Smooth muscle cell (in vitro differentiated cells): ENCODE data around the gene GLOD5. TPM values are rescaled to one million over a fixed set of nuclear protein-coding genes. Genes with fewer than 3 reads are reported as not detected.
"Not testable (repeated sequence)": the region's sequence is repeated elsewhere in the genome, so short reads cannot be mapped to it uniquely, and the experiment has no call there.

ENCODE experiments used
- DNase-seq: peaks from one replicate; lab custom pipeline; 2025; ENCODE audit not compliant: unreplicated experiment; lab: John Stamatoyannopoulos, UW
- H2AFZ ChIP-seq: fragments of 200-600 bp; sonication (generic); 2 replicates; pipeline ENCODE4 v1.6.0; 2016; ENCODE audit warnings: antibody characterized with exemption, low read depth, mild to moderate bottlenecking
- H3F3A ChIP-seq: fragments of 200-600 bp; sonication (generic); 2 replicates; pipeline ENCODE4 v1.6.0; 2017; ENCODE audit warnings: antibody characterized with exemption, low read depth
- H3K27ac ChIP-seq: fragments of 200-600 bp; sonication (generic); 2 replicates; pipeline ENCODE4 v1.5.1; 2016; ENCODE audit warnings: low read depth, mild to moderate bottlenecking
- H3K27me3 ChIP-seq: fragments of 200-600 bp; sonication (generic); 2 replicates; pipeline ENCODE4 v1.6.1; 2016; ENCODE audit warnings: low read depth, mild to moderate bottlenecking
- H3K36me3 ChIP-seq: fragments of 200-600 bp; sonication (generic); 2 replicates; pipeline ENCODE4 v1.5.1; 2016; ENCODE audit warnings: low read depth
- H3K4me1 ChIP-seq: fragments of 200-600 bp; sonication (generic); 2 replicates; pipeline ENCODE4 v1.5.1; 2016; ENCODE audit warnings: low read depth
- H3K4me2 ChIP-seq: fragments of 200-600 bp; sonication (generic); 2 replicates; pipeline ENCODE4 v1.6.0; 2016; ENCODE audit warnings: mild to moderate bottlenecking
- H3K4me3 ChIP-seq: fragments of 200-600 bp; sonication (generic); 2 replicates; pipeline ENCODE4 v1.5.1; 2016; ENCODE audit warnings: mild to moderate bottlenecking
- H3K79me2 ChIP-seq: fragments of 200-600 bp; sonication (generic); 2 replicates; pipeline ENCODE4 v1.6.0; 2016; ENCODE audit warnings: low read depth, mild to moderate bottlenecking
- H3K9ac ChIP-seq: fragments of 200-600 bp; sonication (generic); 2 replicates; pipeline ENCODE4 v1.6.0; 2016; ENCODE audit warnings: low read depth
- H3K9me3 ChIP-seq: fragments of 200-600 bp; sonication (generic); replicated peaks from 2 replicates; pipeline ENCODE4 v1.5.1; 2016; ENCODE audit warnings: low read depth
- H4K20me1 ChIP-seq: fragments of 200-600 bp; sonication (generic); 2 replicates; pipeline ENCODE4 v1.6.0; 2016; ENCODE audit warnings: low read depth
- WGBS: methylation state at CpG from one replicate; pipeline ENCODE4 v1.1.7; 2016; ENCODE audit warnings: low lambda C conversion rate; 5-methylcytosine and 5-hydroxymethylcytosine counted together
- polyA plus RNA-seq: library from polyadenylated mRNA; unstranded; fragments of >200 nt; fragmentation: Nextera tagmentation; extraction: Ambion mirVana; gene quantifications from 2 replicates; pipeline ENCODE4 v1.2.1, GENCODE V29; 2016
- total RNA-seq: library from RNA; depleted of rRNA; stranded (reverse); fragments of >200 nt; gene quantifications from 2 replicates; pipeline ENCODE4 v1.2.3, GENCODE V29; 2014
- TF ChIP-seq, protein P1 (sequence below): fragments of 200-600 bp; sonication (generic); IDR thresholded peaks from 2 replicates; pipeline ENCODE4 v1.5.1; 2017; ENCODE audit warnings: borderline replicate concordance, mild to moderate bottlenecking, antibody characterized with exemption; ENCODE audit not compliant: insufficient read depth, poor library complexity, severe bottlenecking

GLOD5 gene
- total and polyA plus RNA-seq, 2 experiments from 2014 or later, result not detected

DNA sequence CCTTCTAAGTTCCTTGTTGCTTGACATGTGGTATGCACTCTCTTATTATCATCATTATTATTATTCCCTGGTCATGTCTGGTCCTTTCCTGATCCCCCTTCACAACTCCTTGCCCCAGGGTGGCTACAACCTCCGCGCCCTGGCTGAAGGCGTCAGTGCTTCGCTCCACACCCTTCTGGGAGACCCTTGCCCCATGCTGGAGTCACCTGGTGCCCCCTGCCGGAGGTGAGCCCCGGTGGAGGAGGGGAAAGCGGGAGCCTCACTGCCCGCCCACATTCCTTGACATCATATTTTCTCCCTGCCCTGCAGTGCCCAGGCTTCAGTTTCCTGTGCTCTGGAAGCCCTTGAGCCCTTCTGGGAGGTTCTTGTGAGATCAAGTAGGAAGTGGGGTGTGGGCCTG, 53.7 kb downstream of the GLOD5 start:
- no peak overlapping the region for H3K27ac ChIP-seq
- no peak for DNase-seq
- no peak overlapping the region for H3K4me2 ChIP-seq
- H3F3A ChIP-seq, result no peaks in the 10 kb centered on the region
- no peaks in the 10 kb centered on the region for H3K27me3 ChIP-seq
- H3K4me3 ChIP-seq, result no peak overlapping the region
- H2AFZ ChIP-seq, result no peak overlapping the region
- H4K20me1 ChIP-seq, result no peaks in the 10 kb centered on the region
- H3K36me3 ChIP-seq, result no peaks in the 10 kb centered on the region
- H3K79me2 ChIP-seq, result no peaks in the 10 kb centered on the region
- no peaks in the 10 kb centered on the region for H3K9me3 ChIP-seq
- TF ChIP-seq, protein P1, sequence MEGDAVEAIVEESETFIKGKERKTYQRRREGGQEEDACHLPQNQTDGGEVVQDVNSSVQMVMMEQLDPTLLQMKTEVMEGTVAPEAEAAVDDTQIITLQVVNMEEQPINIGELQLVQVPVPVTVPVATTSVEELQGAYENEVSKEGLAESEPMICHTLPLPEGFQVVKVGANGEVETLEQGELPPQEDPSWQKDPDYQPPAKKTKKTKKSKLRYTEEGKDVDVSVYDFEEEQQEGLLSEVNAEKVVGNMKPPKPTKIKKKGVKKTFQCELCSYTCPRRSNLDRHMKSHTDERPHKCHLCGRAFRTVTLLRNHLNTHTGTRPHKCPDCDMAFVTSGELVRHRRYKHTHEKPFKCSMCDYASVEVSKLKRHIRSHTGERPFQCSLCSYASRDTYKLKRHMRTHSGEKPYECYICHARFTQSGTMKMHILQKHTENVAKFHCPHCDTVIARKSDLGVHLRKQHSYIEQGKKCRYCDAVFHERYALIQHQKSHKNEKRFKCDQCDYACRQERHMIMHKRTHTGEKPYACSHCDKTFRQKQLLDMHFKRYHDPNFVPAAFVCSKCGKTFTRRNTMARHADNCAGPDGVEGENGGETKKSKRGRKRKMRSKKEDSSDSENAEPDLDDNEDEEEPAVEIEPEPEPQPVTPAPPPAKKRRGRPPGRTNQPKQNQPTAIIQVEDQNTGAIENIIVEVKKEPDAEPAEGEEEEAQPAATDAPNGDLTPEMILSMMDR, result no peak
- 90% methylated on average over 8 of the region's 8 CpGs for WGBS
- no peak overlapping the region for H3K9ac ChIP-seq
- no peaks in the 10 kb centered on the region for H3K4me1 ChIP-seq

DNA sequence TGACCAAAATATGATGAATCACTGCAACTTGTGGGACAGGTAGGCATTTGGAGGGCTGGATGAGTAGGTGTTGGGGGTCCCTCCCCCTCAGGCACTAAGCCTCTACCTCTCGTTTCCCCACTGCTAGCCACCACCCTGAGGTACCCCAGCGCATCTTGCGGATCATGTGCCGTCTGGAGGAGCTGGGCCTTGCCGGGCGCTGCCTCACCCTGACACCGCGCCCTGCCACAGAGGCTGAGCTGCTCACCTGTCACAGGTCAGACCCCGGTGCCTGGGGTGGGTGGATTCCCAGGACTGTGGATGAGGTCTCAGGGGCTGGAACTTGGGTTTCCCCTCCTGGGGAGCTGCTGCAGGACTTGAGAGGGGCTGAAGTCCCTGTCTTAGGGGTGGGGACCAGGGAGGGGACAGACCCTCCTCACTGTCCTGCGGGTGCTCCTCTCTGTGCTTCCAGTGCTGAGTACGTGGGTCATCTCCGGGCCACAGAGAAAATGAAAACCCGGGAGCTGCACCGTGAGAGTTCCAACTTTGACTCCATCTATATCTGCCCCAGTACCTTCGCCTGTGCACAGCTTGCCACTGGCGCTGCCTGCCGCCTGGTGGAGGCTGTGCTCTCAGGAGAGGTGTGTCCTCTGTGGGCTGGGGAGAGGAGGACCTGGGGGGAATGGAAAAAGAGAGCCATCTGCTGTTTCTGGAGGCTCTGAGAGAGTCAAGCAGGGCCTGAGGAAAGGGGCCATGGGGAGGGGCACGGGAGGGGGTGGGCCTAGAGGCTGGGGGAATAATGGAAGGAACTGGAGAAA, 54.7 kb downstream of the GLOD5 start:
- DNase-seq, result no peak
- Histone ChIP-seq H3K9ac (no peak overlapping the region), H2AFZ (no peak overlapping the region), H3K27me3 (no peaks in the 10 kb centered on the region), H3K4me3 (no peak overlapping the region), H3K27ac (no peak overlapping the region), H4K20me1 (no peaks in the 10 kb centered on the region), H3F3A (no peaks in the 10 kb centered on the region), H3K9me3 (no peaks in the 10 kb centered on the region), H3K36me3 (no peaks in the 10 kb centered on the region), H3K4me2 (no peak overlapping the region), H3K79me2 (no peaks in the 10 kb centered on the region), H3K4me1 (no peaks in the 10 kb centered on the region)
- 86% methylated on average over 18 of the region's 18 CpGs for WGBS
- TF ChIP-seq, protein P1, result no peak

DNA sequence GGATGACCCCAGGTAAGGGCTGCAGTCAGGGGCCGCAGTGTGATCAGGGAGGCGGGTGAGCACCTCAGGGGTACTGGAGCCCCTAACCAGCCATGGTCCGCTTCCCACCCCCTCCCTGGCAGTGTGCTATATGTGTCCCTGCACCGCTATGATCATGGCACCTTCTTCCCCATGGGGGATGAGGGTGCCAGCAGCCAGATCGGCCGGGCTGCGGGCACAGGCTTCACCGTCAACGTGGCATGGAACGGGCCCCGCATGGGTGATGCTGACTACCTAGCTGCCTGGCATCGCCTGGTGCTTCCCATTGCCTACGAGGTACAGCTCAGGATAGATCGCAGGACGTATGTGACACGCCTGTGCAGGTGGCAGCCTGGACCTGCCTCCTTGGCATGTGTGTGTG, 56.6 kb downstream of the GLOD5 start:
- no peaks in the 10 kb centered on the region for H4K20me1 ChIP-seq
- no peaks in the 10 kb centered on the region for H3K79me2 ChIP-seq
- H3K36me3 ChIP-seq, result no peaks in the 10 kb centered on the region
- no peaks in the 10 kb centered on the region for H3F3A ChIP-seq
- H3K27me3 ChIP-seq, result no peaks in the 10 kb centered on the region
- 96% methylated on average over 16 of the region's 16 CpGs for WGBS
- H3K9ac ChIP-seq, result no peak overlapping the region
- no peak overlapping the region for H3K4me3 ChIP-seq
- H3K9me3 ChIP-seq, result no peaks in the 10 kb centered on the region
- no peak overlapping the region for H2AFZ ChIP-seq
- H3K4me1 ChIP-seq, result no peaks in the 10 kb centered on the region
- TF ChIP-seq, protein P1, result no peak
- no peak overlapping the region for H3K4me2 ChIP-seq
- no peak for DNase-seq
- H3K27ac ChIP-seq, result no peak overlapping the region

DNA sequence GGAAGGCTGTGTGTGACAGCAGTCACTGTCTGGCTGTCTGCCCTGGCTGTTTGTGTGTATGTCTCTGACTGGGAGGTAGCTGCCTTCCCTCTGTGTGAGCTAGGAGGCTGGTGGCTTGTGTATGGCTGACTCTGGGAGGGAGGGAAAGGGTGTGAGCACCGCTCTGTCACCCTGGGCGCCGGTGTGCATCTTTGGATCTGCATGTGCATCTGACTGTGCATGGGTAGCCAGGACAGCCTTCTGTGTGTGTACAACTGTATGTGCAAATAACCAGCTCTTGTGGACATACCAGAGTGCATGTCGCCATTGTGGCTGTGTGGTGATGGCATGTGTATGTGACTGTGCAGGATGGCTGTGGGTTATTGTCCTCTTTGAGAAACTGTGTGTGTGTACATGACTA, 57.3 kb downstream of the GLOD5 start:
- Histone ChIP-seq H3K4me2 (no peak overlapping the region), H3K79me2 (no peaks in the 10 kb centered on the region), H3K27ac (no peak overlapping the region), H3F3A (no peaks in the 10 kb centered on the region), H4K20me1 (no peaks in the 10 kb centered on the region), H3K36me3 (no peaks in the 10 kb centered on the region), H3K4me1 (no peaks in the 10 kb centered on the region), H3K9me3 (no peaks in the 10 kb centered on the region), H2AFZ (no peak overlapping the region), H3K4me3 (no peak overlapping the region), H3K27me3 (no peaks in the 10 kb centered on the region), H3K9ac (no peak overlapping the region)
- TF ChIP-seq, protein P1, result no peak
- no peak for DNase-seq
- 82% methylated on average over 4 of the region's 4 CpGs for WGBS

DNA sequence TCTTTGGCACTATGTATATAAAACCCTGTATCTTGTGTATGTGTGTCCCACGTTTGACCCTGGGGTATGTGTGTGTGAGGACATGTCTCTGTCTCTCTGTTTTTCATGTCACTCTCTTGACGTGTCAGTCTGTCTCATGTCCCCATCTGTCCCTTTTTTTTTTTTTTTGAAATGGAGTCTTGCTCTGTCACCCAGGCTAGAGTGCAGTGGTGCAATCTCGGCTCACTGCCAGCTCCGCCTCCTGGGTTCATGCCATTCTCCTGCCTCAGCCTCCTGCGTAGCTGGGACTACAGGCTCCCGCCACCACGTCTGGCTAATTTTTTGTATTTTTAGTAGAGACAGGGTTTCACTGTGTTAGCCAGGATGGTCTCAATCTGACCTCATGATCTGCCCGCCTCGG, 57.8 kb downstream of the GLOD5 start:
- H3K79me2 ChIP-seq, H4K20me1 ChIP-seq, DNase-seq, H3F3A ChIP-seq, H3K9ac ChIP-seq, H3K4me1 ChIP-seq, H3K27me3 ChIP-seq, H3K9me3 ChIP-seq, H3K4me2 ChIP-seq, H3K36me3 ChIP-seq, H3K4me3 ChIP-seq, H3K27ac ChIP-seq, H2AFZ ChIP-seq: not testable (repeated sequence)
- 84% methylated on average over 7 of the region's 9 CpGs for WGBS
